HG02884 (cell line): ENCODE results near the gene MYL12B.
"Not testable (repeated sequence)": the region's sequence is repeated elsewhere in the genome, so short reads cannot be mapped to it uniquely, and the experiment has no call there.

Experiments used
- ATAC-seq: cut with Tn5 transposase; IDR thresholded peaks from one replicate; pipeline ENCODE4 v1.9.1; 2021; ENCODE audit warnings: mild to moderate bottlenecking, moderate library complexity; ENCODE audit not compliant: unreplicated experiment

Gene MYL12B

DNA sequence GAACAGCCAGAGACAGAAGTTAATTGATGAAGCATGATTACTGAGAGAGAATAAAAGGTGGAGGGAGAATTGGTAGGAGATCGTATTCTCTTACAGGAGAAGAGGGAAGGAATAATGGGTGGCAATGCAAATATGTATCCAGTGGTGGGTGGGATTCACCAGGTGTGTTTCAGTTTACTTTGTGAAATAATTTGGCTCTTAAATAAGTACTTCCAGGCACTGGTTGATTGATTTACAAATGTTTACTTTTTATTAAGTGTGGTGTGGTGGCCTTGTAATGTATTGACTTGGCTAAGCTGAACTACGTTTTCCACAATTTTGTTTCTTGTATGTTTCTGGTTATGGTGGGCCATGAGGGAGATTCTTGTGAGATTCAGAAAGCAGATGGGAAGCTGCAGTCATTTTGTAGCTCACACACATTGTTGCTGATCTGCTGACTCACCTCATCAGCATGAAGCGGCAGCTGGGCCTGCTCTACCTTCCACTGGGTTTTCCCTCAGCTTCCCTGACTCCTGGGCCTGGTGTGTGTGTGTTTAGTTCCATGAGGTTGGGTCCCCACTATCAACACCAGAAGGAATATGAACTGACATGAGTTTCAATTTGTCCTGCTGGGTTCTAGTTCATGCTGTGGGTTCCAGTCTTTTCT lies 32.6 kb downstream of the MYL12B start:
- ATAC-seq = no peak

DNA sequence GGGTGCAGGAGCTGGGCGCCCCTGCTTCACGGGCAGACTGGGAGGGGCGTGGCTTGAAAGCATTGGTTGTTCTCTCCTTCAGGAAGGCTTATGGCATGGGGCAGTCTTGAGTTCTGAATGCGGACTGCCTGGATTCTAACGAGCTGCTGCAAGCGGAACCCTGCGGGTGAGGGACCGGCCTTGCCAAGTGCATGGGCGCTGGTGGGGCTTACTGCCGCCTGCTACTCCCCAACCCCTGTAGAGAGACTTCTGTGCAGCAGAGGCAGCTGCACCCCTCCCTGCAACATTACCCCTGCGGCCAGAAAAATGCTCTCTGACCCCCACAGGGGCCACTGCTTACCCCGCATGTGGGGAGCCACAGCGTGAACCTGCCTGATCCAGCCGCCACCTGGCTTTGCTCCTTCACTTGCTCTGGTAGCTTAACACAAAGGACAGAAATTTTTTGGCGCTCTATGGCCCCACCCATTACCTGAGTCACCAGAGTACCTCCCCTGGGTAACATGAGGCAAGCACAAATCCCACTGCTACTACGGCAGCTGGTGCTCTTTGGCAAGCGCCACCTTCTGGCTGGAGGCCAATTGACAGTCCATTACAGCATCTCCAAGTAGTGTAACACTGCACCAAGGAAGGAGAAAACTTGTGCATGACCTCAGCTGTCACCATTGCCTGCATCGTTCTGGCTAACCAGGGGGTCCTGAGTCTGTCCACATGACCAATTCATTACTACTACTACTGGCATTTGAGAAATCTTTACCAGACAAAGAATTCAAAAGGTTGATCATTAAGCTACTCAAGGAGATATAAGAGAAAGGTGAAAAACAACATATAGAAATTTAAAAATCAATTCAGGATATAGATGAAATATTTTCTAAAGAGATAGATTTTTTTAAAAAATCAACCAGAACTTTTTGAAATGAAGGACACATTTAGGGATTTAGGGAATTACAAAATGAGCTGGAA lies 35.4 kb downstream of the MYL12B start:
- peak; percentile 99 for ATAC-seq

DNA sequence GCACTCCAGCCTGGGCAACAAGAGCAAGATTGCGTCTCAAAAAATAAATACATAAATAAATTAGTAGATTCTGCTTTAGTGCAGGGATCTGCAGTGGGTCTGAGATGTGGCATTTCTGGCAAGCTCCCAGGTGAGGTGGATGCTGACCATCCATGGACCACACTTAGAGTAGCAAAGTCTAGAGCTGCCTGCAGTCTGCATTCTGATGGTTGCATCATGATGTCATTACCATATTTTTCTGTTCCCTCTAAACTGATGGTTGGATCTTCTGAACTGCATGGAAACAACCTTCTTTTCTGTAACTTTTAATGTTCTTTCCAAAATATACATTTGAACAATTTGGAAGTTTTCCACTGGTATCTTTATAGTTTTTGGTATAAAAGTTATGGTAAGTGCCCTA lies 42.9 kb downstream of the MYL12B start:
- no peak for ATAC-seq

DNA sequence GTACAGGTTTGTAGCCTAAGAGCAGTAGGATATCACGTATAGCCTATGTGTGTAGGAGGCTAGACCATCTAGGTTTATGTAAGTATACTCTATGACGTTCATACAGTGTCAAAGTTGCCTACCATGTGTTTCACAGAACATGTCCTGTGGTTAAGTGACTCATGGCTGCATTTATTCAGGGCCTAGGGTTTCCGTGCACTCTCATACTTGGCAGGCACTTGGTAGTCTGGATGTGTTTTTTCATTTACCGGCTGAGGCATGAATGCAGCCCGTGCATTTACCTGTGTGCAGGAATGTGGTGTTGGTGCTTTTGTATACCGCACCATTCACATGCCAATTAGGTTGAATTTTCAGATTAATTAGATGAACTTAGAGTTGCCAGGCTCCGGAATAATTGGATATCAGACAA lies 43.4 kb downstream of the MYL12B start:
- no peak for ATAC-seq

DNA sequence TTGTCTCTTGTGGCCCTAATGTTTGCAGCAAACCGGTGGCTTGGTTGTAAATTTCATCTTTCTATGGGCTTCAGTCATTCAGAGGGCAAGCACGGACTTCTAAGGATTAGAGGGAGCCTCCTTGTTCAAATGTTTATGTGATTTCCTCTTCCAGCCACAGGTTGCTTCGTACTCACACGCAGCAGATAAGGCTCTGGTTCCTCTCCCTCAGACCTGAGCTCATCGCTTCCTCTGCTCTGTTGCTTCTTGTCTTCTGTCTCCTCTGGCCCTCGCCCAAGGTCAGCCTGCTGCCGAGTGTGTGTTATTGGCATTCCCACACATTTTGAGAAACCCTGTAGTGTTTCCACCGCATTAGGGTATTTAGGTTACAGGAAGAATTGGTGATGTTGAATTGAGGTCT lies 44.0 kb downstream of the MYL12B start:
- no peak for ATAC-seq

DNA sequence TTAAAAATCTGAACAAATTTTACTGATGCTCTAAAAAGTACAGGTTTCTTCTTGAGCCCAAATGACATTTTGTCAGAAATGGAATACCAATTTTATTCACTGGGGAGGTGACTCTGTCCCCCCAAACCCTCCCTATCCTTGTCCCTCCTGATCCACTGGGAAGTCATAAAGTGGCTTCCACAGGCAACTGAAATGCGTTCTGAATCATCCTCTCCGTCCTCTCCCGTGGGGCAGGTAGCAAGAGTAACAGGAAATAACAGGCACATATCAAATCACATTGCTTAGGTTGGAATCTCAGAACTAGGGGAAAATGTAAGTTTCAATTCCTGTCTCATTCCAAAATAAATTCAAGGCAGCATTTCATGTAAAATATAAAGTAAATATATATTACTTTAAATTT lies 44.5 kb downstream of the MYL12B start:
- no peak for ATAC-seq

DNA sequence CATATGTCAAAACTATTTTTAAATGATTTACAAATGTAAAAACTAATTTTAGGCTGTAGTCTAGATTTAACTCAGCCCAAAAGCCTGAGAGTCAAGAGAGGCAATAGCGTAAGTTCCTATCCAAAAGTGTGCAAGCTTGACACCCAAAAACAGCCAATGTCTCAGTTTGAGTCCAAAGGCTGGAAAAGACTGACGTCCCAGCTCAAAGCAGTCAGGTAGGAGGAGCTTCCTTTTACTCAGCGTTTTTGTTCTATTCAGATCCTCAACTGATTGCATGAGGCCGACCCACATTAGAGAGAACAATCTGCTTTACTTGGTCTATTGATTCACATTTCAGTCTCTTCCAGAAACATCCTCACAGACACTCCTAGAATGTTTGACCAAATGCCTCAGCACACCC lies 51.8 kb downstream of the MYL12B start:
- ATAC-seq = no peak

DNA sequence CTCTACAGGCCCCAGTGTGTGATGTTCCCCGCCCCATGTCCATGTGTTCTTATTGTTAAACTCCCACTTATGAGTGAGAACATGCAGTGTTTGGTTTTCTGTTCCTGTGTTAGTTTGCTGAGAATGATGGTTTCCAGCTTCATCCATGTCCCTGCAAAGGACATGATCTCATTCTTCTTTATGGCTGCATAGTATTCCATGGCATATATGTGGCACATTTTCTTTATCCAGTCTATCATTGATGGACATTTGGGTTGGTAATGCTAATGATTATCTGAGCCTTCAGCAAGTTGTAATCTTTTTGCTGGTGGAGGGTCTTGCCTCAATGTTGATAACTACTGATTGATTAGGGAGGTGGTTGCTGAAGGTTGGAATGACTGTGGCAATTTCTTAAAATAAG lies 53.4 kb downstream of the MYL12B start:
- not testable (repeated sequence) for ATAC-seq

DNA sequence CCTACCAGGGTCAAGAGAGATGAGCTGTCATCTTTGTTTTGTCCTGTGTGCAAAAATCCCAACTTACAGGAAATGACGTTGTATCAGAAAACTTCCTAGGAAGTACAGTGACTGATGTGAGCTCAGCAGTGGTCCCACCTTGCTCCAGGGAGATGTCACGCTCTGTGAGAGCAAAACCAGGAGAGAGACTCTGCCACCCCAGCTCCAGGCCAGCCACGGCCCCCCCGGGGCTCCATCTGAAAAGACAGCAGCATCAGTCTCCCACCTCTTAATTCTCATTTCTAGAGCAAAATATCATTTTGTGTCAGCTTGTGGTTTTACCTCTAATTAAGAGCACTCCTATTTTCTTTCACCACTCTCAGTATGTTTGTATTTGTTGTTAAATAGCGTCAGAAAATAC lies 57.5 kb downstream of the MYL12B start:
- ATAC-seq = peak; percentile 61

DNA sequence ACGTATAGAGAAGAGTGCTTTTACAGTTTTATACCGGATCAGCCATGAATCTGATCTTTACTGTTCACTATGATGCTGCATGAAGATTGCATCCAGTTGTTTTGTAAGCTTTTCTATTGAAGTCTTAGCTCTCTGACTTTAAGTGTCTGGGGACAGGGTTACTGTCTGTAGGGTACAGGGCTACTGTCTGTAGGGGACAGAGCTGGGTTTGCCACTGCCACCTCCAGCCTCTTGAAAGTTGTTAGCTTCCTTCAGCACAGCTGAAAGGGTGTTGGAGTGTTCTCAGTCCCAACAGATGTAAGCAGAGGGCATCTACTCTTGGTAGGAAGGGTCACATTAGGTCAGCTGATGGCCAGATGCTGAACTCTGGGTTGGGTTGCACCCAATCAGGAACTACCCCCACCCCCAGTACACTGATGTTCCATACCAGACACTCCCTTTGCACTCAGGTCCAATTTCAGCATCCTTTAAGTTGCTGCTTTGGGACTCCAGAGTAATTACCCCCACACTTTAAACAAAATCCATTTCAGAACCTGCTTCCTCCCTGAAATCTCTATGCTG lies 58.0 kb downstream of the MYL12B start:
- ATAC-seq = peak; percentile 2

DNA sequence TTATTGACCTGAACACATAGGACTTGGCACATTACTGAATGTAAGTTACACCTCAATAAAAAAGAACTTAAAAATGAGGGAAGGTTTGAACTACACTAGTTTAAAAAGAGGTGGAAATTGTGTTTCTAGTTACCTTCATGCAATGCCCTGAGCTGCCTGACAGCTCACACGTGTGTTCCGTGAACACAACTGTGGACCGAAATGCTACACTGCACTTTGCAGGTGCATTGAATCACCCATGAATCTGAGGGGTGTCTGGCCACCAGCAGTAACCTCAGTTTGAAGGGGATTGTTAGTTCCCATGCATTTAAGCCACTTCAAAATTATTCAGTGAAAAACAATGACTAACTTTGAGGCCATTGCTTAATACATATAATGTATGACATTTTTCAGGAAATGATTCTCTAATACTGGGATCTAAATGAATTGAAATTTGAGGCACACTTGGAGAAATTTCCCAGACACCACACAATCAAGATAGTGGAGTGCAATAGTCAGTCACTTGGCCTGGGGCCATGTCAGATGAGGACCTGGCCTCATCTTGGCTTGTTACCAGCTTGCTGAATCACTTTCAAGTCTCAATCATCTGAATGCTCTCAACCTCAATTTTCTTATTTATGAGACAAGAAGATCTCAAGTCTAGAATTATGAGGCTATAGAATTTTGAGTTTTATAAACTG lies 59.3 kb downstream of the MYL12B start:
- no peak for ATAC-seq

DNA sequence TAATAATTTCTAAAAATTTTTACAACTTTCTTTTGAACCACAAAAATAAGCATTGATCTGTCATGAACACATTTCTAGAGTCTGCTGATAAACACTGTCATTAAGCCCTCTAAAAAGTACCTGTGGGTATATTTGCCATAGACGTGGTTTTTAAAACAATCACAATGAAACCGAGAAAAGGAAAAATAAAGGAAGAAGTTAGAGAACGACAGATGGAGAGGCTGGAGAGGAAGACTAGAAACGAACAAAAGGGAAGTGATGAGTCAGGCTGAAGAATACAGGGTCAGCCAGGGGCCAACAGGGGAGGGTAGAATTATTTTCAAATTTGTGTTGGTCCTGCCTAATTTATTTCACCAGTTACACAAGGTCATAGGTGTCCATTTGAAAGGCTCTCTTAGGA lies 62.0 kb downstream of the MYL12B start:
- peak; percentile 54 for ATAC-seq
